IMR-90 (cell line): ENCODE measurements around the gene MAPK8IP3.

Experiments used
- CEBPB ChIP-seq: IDR thresholded peaks from 2 replicates; pipeline ENCODE4 v1.6.1; 2012; ENCODE audit warnings: low read depth, low read length, improper control_type of control experiment
- CHD1 ChIP-seq: IDR thresholded peaks from 2 replicates; pipeline ENCODE4 v1.6.1; 2012; ENCODE audit warnings: low read depth, low read length, improper control_type of control experiment
- CTCF ChIP-seq: conservative IDR thresholded peaks from 2 replicates; pipeline ENCODE4 v1.5.1; 2012; ENCODE audit warnings: mild to moderate bottlenecking, low read depth, low read length, improper control_type of control experiment
- MAFK ChIP-seq: IDR thresholded peaks from 2 replicates; pipeline ENCODE4 v1.6.1; 2012; ENCODE audit warnings: low read depth, low read length, improper control_type of control experiment
- MXI1 ChIP-seq: IDR thresholded peaks from 2 replicates; pipeline ENCODE4 v1.6.1; 2012; ENCODE audit warnings: low read depth, mild to moderate bottlenecking, low read length, moderate library complexity, borderline replicate concordance
- NFE2L2 ChIP-seq: fragments of 150-350 bp; IDR thresholded peaks from 2 replicates; pipeline ENCODE4 v1.6.1; 2016; ENCODE audit warnings: low read depth, mild to moderate bottlenecking, low read length
- POLR2A ChIP-seq: IDR thresholded peaks from 2 replicates; pipeline ENCODE4 v1.6.1; 2012; ENCODE audit warnings: mild to moderate bottlenecking, low read depth, low read length
- RAD21 ChIP-seq: IDR thresholded peaks from 2 replicates; pipeline ENCODE4 v1.6.1; 2012; ENCODE audit warnings: low read length, improper control_type of control experiment
- RCOR1 ChIP-seq: IDR thresholded peaks from 2 replicates; pipeline ENCODE4 v1.6.1; 2012; ENCODE audit warnings: mild to moderate bottlenecking, low read length, improper control_type of control experiment; ENCODE audit not compliant: insufficient replicate concordance
- RFX5 ChIP-seq: IDR thresholded peaks from 2 replicates; pipeline ENCODE4 v1.8.0; 2012; ENCODE audit warnings: low read depth, mild to moderate bottlenecking, low read length, moderate library complexity
- USF2 ChIP-seq: fragments of 150-350 bp; IDR thresholded peaks from 2 replicates; pipeline ENCODE4 v1.6.1; 2017; ENCODE audit warnings: mild to moderate bottlenecking, antibody characterized with exemption, low read length, low read depth

GRCh38 chr16:1734816-1735215, 28.8 kb downstream of the MAPK8IP3 start:
- TF ChIP-seq CTCF (no peak), POLR2A (no peak), RFX5 (no peak), RAD21 (no peak), CHD1 (no peak), RCOR1 (no peak), NFE2L2 (no peak), MAFK (no peak), USF2 (no peak), MXI1 (no peak), CEBPB (no peak)
